HG03354 (cell line): ENCODE data around the gene GALNT11.
"Not testable (repeated sequence)": the region's sequence is repeated elsewhere in the genome, so short reads cannot be mapped to it uniquely, and the experiment has no call there.

Source experiments
- ATAC-seq: cut with Tn5 transposase; IDR thresholded peaks from one replicate; pipeline ENCODE4 v1.9.1; 2021; ENCODE audit warnings: mild to moderate bottlenecking; ENCODE audit not compliant: unreplicated experiment, poor library complexity, severe bottlenecking

Gene GALNT11

DNA sequence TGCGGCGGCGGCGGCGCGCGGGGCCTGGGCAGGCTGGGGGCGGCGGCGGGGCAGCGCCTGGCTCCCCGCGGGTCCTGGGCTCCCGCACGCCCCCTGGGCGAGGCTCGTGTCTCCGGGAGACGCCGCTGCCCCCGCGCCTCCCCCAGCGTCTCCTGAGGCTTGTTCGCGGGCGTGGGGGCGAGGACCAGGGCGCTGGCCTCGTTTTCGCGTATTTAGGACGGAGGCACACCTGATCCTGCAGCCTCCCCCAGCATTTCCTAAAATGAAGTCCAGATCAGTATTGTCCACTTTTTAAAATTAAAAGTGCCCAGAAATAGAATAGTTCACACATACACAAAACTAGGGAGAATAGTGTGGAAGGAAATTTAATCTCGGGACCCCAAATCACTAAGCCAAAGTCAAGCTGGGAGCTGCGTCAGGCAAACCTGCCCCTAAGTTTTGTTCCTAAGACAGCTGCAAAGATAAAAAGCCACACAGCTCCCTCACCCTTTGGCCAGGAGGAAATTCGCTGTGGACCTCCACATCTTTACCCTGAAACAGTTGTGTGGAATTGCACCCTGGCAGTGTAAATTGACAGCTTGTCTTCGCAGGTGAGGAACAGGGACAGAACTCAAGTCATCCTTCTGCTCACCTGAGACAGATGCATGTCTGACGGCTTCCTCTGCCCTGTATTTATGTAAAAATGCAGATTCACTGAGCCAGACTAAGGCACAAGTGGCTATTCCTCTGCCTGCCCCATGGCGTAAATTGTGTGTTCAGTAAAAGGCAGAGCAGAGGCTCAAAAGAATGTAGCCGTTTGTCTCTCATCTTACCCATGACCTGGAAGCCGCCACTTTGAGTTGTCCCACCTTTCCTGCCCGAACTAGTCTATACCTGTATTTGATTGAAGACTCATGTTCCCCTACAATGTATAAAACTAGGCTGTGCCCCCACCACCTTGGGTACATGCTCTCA, 740 bp downstream of the GALNT11 start:
- no peak for ATAC-seq

DNA sequence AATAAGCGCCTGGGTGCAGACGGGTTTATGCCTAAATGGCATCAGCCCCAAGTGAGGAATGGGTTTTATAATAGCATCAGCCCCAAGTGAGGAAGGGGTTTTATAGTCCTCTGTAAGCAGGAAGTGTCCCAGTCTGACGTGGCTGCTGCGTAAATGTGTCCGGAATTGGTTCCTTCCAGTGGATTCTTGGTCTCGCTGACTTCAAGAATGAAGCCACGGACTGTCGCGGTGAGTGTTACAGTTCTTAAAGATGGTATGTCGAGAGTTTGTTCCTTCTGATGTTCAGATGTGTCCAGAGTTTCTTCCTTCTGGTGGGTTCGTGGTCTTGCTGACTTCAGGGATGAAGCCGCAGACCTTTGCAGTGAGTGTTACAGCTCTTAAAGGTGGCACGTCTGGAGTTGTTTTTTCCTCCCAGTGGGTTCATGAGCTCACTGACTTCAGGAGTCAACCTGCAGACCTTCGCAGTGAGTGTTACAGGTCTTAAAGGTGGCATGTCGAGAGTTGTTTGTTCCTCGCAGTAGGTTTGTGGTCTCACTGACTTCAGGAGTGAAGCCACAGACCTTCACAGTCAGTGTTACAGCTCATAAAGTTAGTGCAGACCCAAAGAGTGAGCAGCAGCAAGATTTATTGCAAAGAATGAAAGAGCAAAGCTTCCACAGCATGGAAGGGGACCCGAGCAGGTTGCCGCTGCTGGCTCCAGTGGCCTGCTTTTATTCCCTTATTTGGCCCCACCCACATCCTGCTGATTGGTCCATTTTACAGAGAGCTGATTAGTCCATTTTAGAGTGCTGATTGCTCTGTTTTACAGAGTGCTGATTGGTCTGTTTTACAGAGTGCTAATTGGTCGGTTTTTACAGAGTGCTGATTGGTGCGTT, 2.3 kb downstream of the GALNT11 start:
- ATAC-seq: not testable (repeated sequence)

DNA sequence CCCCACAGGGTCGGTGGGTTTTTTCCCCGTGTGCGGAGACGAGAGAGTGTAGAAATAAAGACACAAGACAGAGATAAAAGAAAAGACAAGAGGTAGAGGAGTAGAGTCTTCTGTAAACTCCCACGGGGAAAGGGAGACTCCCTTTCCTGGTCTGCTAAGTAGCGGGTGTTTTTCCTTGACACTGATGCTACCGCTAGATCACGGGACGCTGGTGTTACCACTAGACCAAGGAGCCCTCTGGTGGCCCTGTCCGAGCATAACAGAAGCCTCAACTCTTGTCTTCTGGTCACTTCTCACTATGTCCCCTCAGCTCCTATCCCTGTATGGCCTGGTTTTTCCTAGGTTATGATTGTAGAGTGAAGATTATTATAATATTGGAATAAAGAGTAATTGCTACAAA, 4.6 kb downstream of the GALNT11 start:
- ATAC-seq: not testable (repeated sequence)

DNA sequence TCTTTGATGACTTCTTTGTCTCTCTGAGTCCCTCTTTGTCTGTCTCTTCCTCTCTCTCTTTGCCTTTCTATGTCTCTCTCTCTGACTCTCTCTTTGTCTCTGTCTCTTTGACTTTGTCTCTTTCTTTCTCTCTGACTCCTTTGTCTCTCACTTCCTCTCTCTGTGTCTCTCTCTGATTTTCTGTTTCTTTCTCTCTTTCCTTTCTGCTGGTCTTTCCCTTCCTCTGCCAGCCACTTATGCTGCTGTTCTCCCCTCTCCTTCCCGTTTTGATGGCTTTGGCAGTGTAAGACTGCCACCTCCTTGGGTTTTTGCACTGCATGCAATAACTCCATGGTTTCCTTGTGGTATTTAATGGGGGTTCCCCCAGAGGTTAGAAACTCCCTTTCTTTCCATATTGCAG, 5.2 kb downstream of the GALNT11 start:
- ATAC-seq: not testable (repeated sequence)

DNA sequence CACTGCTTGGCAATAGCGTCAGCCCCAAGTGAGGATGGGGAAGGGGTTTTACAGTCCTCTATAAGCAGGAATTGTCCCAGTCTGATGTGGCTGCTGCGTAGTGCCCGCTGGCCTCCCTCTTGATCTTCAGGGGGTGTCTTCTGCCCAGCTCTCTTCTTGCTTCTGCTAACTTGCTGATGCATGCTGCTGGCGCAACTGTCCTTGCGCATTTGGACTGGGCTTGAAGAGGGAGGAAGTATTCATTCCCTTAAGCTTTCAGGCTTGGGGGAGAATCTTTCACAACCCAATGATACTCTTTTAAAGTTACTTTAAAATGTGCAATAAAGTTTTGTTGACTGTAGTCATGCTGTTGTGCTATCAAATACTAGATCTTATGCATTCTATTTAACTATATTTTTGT, 10.3 kb downstream of the GALNT11 start:
- ATAC-seq: no peak

DNA sequence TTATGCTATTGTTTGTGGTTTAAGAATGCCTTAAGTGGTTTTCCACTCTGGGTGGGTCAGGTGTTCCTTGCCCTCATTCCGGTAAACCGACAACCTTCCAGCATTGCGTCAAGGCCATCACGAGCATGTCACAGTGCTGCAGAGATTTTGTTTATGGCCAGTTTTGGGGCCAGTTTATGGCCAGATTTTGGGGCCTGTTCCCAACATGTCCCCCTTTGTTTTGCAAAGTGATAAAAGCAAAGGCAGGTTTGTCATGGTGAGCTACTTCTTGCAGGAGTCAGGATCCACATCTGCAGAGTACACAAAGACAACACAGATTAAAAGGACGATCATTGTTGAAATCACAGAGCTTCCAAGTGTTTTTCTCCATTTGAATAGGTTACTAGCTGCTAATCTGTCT, 12.9 kb downstream of the GALNT11 start:
- not testable (repeated sequence) for ATAC-seq

DNA sequence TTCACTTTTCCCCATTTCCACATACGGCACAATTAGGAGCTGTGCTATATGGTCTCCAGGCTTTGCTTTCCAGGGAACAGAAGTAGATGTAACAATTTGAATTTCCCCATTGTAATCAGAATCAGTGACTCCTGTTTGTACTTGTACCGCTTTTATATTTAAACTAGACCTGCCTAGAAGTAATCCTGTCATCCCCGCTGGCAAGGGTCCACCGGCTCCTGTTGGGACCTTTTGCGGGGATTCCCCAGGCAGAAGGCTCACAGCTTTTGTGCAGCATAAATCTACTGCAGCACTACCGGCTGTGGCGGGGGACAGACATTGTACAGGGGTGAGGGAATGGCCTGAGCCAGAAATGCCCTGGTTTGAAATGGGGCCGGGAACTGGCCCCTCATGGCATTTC, 17.6 kb downstream of the GALNT11 start:
- ATAC-seq: not testable (repeated sequence)

DNA sequence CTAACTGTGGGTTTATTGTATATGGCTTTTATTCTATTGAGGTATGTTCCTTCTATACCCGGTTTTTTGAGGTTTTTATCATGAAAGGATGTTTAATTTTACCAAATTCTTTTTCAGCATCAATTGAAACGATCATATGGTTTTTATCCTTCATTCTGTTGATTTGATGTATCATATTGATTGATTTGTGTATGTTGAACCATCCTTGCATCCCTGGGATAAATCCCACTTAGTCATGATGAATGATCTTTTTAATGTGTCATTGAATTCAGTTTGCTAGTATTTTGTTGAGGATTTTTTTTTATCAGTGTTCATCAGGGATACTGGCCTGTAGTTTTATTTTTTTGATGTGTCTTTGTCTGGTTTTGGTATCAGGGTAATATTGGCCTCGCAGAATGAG, 19.4 kb downstream of the GALNT11 start:
- ATAC-seq: not testable (repeated sequence)

DNA sequence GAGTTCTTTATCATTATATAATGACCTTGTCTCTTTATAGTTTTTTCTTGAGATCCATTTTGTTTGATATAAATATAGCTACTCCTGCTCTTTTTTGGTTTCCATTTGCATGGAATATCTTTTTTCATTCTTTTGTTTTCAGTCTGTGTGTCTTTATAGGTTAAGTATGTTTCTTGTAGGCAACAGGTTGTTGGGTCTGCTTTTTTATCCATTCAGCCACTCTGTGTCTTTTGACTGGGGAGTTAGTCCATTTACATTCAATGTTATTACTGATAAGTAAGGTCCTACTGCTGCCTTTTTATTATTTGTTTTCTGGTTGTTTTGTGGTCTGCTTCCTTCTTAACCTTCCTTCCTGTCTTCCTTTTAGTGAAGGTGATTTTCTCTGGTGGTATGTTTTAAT, 21.1 kb downstream of the GALNT11 start:
- no peak for ATAC-seq

DNA sequence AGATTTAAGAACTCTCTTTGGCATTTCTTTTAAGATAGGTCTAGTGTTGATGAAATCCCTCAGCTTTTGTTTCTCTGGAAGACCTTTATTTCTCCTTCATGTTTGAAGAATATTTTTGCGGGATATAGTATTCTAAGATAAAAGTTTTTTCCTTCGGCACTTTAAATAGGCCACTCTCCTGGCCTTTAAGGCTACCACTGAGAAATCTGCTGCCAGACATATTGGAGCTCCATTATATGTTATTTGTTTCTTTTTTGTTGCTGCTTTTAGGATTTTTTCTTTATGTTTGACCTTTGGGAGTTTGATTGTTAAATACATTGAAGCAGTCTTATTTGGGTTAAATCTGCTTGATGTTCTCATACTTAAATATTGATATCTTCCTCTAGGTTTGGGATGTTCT, 22.6 kb downstream of the GALNT11 start:
- ATAC-seq: no peak

DNA sequence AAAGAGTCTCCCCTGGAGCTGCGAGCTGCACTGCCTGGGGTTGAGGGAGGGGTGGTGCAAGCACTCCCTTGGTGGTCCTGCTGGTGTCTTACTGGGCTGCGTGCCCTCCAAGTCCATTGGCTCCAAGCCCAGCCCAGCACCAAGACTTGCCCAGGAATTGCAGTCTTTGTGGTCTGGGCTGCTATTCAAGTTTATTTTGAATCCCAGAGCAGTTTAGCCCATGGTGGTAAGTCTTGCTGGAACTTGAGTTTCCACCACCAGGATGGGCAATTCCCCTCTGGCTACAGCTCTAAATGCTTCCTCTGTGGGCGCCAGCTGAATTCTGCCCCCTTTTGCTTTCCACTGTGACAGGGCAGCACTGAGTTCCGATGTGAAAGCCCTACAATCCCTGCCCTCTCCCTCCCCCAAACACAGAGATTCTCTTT, 25.1 kb downstream of the GALNT11 start:
- ATAC-seq: no peak

DNA sequence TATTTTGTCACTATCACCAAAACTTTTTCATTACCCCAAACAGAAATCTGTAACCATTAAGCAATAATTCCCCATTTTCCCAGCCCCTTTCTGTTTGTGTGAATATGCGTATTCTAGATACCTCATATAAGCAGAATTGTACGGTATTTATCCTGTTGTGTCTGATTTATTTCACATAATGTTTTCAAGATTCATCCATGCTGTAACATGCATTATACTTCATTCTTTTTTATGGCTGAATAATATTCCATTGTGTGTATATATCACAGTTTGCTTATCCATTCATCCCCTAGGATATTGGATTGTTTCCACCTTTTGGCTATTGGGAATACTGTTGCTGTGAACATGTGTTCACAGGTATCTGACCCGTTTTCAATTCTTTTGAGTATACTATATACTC, 26.5 kb downstream of the GALNT11 start:
- no peak for ATAC-seq

DNA sequence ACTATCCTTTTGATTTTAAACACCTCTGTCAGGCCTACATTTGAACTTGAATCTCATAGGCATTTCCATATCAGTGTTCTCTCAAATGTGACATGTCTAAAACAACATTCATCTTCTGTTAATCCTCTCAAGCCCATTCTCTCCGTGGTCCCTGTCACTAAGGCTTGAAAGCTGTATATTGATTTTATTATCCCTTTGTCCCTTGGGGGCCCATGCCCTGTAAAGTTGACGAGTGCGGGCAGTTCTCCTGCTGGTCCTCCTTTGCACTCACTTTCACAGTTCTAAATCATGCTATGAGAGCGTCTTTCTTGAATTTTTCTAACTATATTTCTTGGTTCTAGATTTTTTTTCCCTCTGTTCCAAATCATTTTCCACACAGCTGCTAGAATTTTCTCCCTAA, 27.3 kb downstream of the GALNT11 start:
- ATAC-seq: no peak

DNA sequence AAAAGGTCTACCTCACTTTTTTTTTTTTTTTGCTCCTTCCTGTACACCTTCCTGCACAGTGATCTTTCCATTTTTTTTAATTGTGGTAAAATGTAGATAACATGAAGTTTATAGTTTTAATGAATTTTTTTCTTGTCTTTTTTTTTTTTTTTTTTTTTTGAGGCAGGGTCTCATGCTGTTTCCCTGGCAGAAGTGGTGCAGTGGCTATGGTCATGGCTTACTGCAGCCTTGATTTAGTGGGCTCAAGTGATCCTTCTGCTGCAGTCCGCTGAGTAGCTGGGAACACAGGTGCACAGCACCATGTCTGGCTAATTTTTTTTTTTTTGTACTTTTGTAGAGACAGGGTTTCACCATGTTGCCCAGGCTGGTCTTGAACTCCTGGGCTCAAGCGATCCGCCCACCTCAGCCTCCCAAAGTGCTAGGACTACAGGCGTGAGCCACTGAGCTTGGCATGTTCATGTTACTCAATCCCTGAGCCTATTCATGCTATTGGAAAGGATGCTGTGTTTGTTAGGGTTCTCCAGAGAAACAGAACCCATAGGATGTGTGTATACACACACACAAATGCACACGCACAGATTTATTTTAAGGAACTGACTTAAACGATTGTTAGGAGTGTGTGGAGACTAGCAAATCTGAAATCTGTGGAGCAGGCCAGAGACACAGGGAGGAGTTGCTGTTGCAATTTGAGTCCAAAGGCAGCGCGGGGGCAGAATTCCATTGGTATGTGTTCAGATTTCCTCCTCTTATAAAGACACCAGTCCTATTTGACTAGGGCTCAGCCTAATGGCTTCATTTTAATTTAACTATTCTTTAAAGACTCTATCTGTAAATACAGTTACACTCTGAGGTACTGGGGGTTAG, 29.1 kb downstream of the GALNT11 start:
- ATAC-seq: no peak

DNA sequence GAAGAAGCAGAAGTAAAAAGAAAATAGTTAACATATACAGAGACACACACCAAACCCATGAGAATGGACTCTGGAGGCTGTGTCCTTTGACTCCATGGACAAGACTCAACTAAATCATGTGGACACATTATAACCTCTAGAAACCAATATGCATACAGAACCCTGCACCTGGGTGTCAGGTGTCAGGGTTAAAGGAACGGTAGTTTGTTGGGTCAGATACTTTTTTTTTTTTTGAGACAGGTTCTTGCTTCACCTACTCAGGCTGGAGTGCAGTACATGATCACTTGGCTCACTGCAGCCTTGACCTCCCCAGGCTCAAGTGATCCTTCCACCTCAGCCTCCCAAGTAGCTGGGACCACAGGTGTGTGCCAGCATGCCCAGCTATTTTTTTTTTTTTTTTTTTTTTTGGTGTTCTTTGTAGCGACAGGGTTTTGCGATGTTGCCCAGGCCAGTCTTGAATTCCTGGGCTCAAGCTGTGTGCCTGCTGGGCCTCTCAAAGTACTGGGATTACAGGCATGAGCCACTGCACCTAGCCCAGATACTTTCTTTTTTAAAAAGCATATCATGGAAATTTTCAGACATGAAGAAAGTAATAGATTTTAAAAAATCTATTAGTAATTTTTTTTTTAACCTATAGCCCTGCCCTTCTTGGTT, 31.3 kb downstream of the GALNT11 start:
- ATAC-seq: no peak

DNA sequence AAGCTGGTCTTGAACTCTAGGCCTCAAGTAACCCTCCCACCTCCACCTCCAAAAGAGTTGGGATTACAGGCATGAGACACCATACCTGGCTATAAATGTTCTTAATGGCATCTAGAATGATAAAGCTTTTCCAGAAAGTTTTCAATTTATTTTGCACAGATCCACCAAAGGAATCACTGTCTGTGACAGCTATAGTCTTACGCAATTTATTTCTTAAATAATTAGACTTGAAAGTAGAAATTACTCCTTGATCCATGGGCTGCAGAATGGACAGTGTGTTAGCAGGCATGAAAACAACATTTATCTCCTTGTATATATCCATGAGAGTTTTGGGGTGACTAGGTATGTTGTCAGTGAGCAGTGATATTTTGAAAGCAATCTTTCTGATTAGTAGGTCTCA, 33.8 kb downstream of the GALNT11 start:
- no peak for ATAC-seq

DNA sequence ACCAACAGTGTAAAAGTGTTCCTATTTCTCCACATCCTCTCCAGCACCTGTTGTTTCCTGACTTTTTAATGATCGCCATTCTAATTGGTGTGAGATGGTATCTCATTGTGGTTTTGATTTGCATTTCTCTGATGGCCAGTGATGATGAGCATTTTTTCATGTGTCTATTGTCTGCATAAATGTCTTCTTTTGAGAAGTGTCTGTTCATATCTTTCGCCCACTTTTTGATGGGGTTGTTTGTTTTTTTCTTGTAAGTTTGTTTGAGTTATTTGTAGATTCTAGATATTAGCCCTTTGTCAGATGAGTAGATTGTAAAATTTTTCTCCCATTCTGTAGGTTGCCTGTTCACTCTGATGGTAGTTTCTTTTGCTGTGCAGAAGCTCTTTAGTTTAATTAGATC, 35.6 kb downstream of the GALNT11 start:
- ATAC-seq: not testable (repeated sequence)

DNA sequence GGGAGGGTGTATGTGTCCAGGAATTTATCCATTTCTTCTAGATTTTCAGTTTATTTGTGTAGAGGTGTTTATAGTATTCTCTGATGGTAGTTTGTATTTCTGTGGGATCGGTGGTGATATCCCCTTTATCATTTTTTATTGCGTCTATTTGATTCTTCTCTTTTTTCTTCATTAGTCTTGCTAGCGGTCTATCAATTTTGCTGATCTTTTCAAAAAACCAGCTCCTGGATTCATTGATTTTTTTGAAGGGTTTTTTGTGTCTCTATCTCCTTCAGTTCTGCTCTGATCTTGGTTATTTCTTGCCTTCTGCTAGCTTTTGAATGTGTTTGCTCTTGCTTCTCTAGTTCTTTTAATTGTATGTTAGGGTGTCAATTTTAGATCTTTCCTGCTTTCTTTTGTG, 37.7 kb downstream of the GALNT11 start:
- not testable (repeated sequence) for ATAC-seq

DNA sequence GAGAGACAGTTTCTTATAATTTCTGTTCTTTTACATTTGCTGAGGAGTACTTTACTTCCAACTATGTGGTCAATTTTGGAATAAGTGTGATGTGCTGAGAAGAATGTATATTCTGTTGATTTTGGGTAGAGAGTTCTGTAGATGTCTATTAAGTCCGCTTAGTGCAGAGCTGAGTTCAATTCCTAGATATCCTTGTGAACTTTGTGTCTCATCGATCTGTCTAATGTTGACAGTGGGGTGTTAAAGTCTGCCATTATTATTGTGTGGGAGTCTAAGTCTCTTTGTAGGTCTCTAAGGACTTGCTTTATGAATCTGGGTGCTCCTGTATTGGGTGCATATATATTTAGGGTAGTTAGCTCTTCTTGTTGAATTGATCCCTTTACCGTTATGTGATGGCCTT, 38.3 kb downstream of the GALNT11 start:
- ATAC-seq: not testable (repeated sequence)
